Measurements from ENCODE around the gene HOXA11.

HOXA11 gene

DNA sequence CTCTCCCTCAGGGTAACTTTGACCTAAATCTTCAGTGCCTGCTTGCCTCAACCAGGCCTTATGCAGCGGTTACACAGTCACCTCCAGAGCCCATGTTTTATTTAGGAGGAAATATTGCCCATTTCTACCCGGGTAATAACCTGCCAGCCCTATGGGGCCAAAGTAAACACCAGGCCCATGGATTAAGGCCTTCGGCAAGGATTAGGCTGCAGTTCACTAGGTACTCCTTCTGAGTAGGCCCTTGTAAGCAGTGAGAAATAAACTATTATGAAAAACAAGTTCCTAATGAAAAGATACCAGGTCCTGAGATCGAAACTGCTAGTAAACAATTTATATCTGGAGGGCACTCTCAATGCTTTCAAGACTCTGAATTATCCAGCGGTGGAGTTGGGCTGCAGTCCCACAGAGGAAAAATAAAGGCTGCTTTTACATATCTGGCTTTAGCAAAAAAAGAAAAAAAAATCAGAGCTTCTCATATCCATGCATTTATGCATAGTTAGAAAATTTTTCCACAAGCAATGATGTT, 7.2 kb downstream of the HOXA11 start:
- no peak overlapping the region for H3K27ac ChIP-seq (ENCODE audit: low read length)
- H3K9me3 ChIP-seq (ENCODE audit: control insufficient read depth in 2 of 2, low read length in 2 of 2) = no peaks in the 10 kb centered on the region
- H3K4me3 ChIP-seq (ENCODE audit: low read length in 2 of 2) = no peak overlapping the region
- H3K27me3 ChIP-seq (ENCODE audit: control insufficient read depth in 1 of 2, insufficient read depth in 2 of 2, low read length in 2 of 2) = peaks cover 82 to 98% of the 10 kb centered on the region in 2 donors
- H3K9ac ChIP-seq (ENCODE audit: low read length in 2 of 2) = no peak overlapping the region
- no peaks in the 10 kb centered on the region for H3K36me3 ChIP-seq (ENCODE audit: control insufficient read depth in 2 of 2, insufficient read depth in 2 of 2, low read length in 2 of 2)
- H3K4me1 ChIP-seq (ENCODE audit: control insufficient read depth, insufficient read depth, low read length) = peaks cover 23% of the 10 kb centered on the region

- Histone ChIP-seq H3K36me3 (ENCODE audit: control insufficient read depth in 2 of 2, insufficient read depth in 2 of 2, low read length in 2 of 2) (no peaks in the 10 kb centered on the region), H3K27ac (ENCODE audit: low read length) (no peak overlapping the region), H3K4me1 (ENCODE audit: control insufficient read depth, insufficient read depth, low read length) (peaks cover 26% of the 10 kb centered on the region), H3K9ac (ENCODE audit: low read length in 2 of 2) (no peak overlapping the region), H3K4me3 (ENCODE audit: low read length in 2 of 2) (no peak overlapping the region), H3K9me3 (ENCODE audit: control insufficient read depth in 2 of 2, low read length in 2 of 2) (no peaks in the 10 kb centered on the region), H3K27me3 (ENCODE audit: control insufficient read depth in 1 of 2, insufficient read depth in 2 of 2, low read length in 2 of 2) (peaks cover 81 to 98% of the 10 kb centered on the region in 2 donors)
These were observed 7.9 kb downstream of the HOXA11 start for GRCh38 chr7:27176962-27177794.

DNA sequence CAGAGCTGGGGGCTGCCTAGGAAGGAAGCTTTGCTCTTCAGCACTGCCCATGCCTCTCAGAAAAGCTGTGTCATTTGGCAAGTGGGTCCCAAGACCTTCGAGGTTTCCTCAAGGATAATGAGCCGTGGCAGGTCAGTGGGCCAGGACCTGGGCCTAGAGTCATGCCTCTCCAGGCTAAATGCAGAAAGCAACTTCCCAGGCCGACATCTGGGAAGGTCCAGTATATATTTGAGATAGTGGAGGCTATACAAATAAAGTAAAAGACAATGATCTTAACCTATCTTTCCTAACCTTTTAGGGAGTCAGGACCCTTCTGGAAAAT, 8.5 kb downstream of the HOXA11 start:
- H3K4me1 ChIP-seq (ENCODE audit: control insufficient read depth, insufficient read depth, low read length) = peaks cover 28% of the 10 kb centered on the region
- no peak overlapping the region for H3K27ac ChIP-seq (ENCODE audit: low read length)
- H3K36me3 ChIP-seq (ENCODE audit: control insufficient read depth in 2 of 2, insufficient read depth in 2 of 2, low read length in 2 of 2) = no peaks in the 10 kb centered on the region
- H3K4me3 ChIP-seq (ENCODE audit: low read length in 2 of 2) = no peak overlapping the region
- H3K9me3 ChIP-seq (ENCODE audit: control insufficient read depth in 2 of 2, low read length in 2 of 2) = no peaks in the 10 kb centered on the region
- H3K27me3 ChIP-seq (ENCODE audit: control insufficient read depth in 1 of 2, insufficient read depth in 2 of 2, low read length in 2 of 2) = peaks cover 82 to 99% of the 10 kb centered on the region in 2 donors
- no peak overlapping the region for H3K9ac ChIP-seq (ENCODE audit: low read length in 2 of 2)

DNA sequence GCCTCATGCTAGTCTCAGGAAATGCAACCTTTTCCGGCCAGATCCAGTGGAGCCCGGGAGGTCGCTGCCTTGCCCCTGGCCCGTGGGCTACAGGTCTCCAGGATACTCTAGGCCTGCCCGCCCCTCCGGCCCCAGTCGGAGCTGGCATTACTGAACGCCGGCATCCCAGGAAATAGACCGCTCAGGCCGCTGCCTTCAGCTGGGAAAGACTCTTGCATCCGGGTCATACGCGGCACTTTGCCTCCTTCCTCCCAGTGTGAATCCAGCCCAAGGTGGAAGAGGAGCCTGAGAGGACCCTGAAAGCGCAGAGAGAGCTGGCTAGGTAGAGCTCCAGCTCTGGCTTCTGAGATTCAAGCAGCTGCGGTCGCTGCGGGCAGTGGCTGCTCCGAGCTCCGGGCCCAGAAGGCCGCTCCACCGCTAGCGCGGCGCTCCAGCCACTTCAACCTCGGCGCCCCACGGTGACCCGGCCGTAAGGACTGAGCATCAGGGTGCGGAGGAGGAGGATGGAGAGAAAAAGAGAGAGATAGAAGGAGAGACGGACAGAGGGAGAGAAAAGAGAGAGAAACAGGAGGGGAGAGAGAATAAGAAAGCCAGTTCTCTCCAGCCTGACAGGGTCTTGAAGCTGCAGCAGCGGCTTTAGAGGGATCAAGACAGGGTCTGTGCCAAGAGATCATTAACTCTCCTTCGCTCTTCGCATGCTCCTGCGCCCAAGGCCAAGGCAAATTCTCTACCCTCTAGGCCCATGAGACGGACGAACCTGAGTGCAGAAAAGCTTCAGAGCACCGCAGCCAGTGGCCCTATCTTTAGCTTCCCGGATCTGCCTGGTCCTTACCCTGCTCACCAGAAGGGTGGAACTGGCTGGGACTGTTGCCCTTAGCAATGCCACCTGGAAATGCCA, 9.2 kb downstream of the HOXA11 start:
- Histone ChIP-seq H3K27ac (ENCODE audit: low read length) (no peak overlapping the region), H3K9me3 (ENCODE audit: control insufficient read depth in 2 of 2, low read length in 2 of 2) (no peaks in the 10 kb centered on the region), H3K27me3 (ENCODE audit: control insufficient read depth in 1 of 2, insufficient read depth in 2 of 2, low read length in 2 of 2) (peaks cover 84 to 100% of the 10 kb centered on the region in 2 donors), H3K36me3 (ENCODE audit: control insufficient read depth in 2 of 2, insufficient read depth in 2 of 2, low read length in 2 of 2) (no peaks in the 10 kb centered on the region), H3K4me3 (ENCODE audit: low read length in 2 of 2) (no peak overlapping the region), H3K9ac (ENCODE audit: low read length in 2 of 2) (no peak overlapping the region), H3K4me1 (ENCODE audit: control insufficient read depth, insufficient read depth, low read length) (peaks cover 28% of the 10 kb centered on the region)

DNA sequence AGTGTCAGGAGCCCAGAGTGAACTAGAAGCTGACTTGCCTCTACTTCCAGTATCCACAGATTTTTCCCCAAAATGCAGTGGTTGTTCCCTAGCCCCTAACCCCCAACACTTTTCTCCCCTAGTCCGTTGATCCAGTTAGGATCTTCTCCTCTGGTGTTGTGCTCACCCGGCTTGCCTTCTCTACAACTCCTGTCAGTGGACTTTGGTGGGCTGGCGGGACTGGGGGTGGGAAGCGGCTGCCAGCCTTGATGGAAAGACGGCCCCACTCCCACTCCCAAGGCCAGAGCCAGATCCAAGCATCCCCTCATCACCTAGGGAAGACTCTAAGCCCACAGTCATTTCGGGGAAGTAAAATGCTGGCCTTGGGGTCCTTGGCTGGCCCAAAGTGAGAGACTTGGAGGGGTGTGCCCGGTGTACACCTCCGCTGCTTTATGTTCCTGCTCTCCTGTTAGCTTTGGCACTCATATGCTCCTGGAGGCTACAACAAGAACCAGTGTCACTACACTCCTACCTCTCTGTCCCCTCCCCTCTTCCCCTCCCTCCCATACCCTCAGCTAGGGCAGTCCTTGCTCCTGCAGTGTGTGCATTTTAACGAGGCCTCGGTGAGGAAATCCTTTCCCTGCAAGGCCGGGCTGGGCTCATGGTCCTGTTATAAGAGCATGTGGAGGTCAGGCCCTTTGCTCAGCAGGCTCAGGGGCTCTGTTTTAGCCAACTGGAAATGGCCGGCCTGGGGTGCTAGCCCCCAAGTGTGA, 10.0 kb downstream of the HOXA11 start:
- Histone ChIP-seq H3K4me3 (ENCODE audit: low read length in 2 of 2) (no peak overlapping the region), H3K4me1 (ENCODE audit: control insufficient read depth, insufficient read depth, low read length) (peaks cover 28% of the 10 kb centered on the region), H3K27me3 (ENCODE audit: control insufficient read depth in 1 of 2, insufficient read depth in 2 of 2, low read length in 2 of 2) (peaks cover 82 to 100% of the 10 kb centered on the region in 2 donors), H3K9me3 (ENCODE audit: control insufficient read depth in 2 of 2, low read length in 2 of 2) (no peaks in the 10 kb centered on the region), H3K36me3 (ENCODE audit: control insufficient read depth in 2 of 2, insufficient read depth in 2 of 2, low read length in 2 of 2) (no peaks in the 10 kb centered on the region), H3K9ac (ENCODE audit: low read length in 2 of 2) (no peak overlapping the region), H3K27ac (ENCODE audit: low read length) (no peak overlapping the region)

GRCh38 chr7:27173956-27174873, 10.8 kb downstream of the HOXA11 start, which contains the start of gene HOXA10:
HOXA10 (minus strand) TSS chr7:27174320; CDS start chr7:27174306, 14 bp downstream.
- Histone ChIP-seq H3K27me3 (ENCODE audit: control insufficient read depth in 1 of 2, insufficient read depth in 2 of 2, low read length in 2 of 2) (peaks cover 78 to 100% of the 10 kb centered on the region in 2 donors), H3K9ac (ENCODE audit: low read length in 2 of 2) (no peak within 1 kb of the TSS)

GRCh38 chr7:27173511-27173955, 11.5 kb downstream of the HOXA11 start:
- no peaks in the 10 kb centered on the region for H3K9me3 ChIP-seq (ENCODE audit: control insufficient read depth in 2 of 2, low read length in 2 of 2)
- H3K36me3 ChIP-seq (ENCODE audit: control insufficient read depth in 2 of 2, insufficient read depth in 2 of 2, low read length in 2 of 2) = no peaks in the 10 kb centered on the region
- H3K9ac ChIP-seq (ENCODE audit: low read length in 2 of 2) = no peak overlapping the region
- peak overlapping the region; percentile 25 to 60 for H3K4me3 ChIP-seq (ENCODE audit: low read length in 2 of 2)
- H3K4me1 ChIP-seq (ENCODE audit: control insufficient read depth, insufficient read depth, low read length) = peaks cover 25% of the 10 kb centered on the region
- no peak overlapping the region for H3K27ac ChIP-seq (ENCODE audit: low read length)
- H3K27me3 ChIP-seq (ENCODE audit: control insufficient read depth in 1 of 2, insufficient read depth in 2 of 2, low read length in 2 of 2) = peaks cover 78 to 100% of the 10 kb centered on the region in 2 donors

More at GRCh38 chr7:27173956-27174873, 10.8 kb downstream of the HOXA11 start, which contains the start of gene HOXA10:
- peaks cover 26% of the 10 kb centered on the region for H3K4me1 ChIP-seq (ENCODE audit: control insufficient read depth, insufficient read depth, low read length)
- H3K9me3 ChIP-seq (ENCODE audit: control insufficient read depth in 2 of 2, low read length in 2 of 2) = no peaks in the 10 kb centered on the region
- H3K36me3 ChIP-seq (ENCODE audit: control insufficient read depth in 2 of 2, insufficient read depth in 2 of 2, low read length in 2 of 2) = no peaks in the 10 kb centered on the region
- no peak within 1 kb of the TSS for H3K27ac ChIP-seq (ENCODE audit: low read length)
- peak within 1 kb of the TSS; percentile 25 to 60 for H3K4me3 ChIP-seq (ENCODE audit: low read length in 2 of 2)

DNA sequence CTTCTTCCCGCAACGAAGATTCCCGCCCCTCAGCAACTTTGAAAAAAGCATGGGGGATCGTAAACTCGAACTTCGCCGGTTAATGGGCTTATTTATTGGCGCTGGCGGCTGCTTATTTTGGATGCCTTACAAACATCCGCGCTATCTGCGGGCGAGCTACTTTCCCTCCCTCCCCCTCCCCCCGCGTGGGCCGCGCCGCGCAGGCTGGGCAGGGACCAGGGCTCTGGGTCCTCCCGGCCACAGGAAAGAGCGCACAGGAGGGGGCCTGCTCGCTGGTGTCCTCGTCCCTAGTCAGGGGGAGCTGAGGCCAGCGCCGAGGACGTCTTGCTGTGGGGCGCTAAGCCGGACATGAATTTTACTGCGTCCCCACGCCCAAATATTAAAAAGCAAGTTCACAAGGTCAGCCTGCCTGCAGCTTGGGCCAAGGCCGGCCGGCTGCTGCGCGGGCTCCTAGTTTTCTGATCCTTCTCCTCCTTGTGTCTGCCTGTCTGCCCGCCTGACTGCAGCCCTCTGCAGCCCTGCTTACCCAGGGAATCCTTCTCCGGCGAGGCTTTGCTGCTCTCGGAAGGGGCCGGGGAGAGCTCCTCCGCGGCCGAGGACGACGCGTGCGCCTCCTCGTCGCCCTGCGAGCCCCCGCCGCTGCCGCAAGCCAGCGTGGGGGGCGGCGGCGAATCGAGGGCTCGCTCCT, 12.1 kb downstream of the HOXA11 start:
- Histone ChIP-seq H3K36me3 (ENCODE audit: control insufficient read depth in 2 of 2, insufficient read depth in 2 of 2, low read length in 2 of 2) (no peaks in the 10 kb centered on the region), H3K27ac (ENCODE audit: low read length) (no peak overlapping the region), H3K4me1 (ENCODE audit: control insufficient read depth, insufficient read depth, low read length) (peaks cover 25% of the 10 kb centered on the region), H3K9ac (ENCODE audit: low read length in 2 of 2) (no peak overlapping the region), H3K9me3 (ENCODE audit: control insufficient read depth in 2 of 2, low read length in 2 of 2) (no peaks in the 10 kb centered on the region), H3K27me3 (ENCODE audit: control insufficient read depth in 1 of 2, insufficient read depth in 2 of 2, low read length in 2 of 2) (peaks cover 80 to 100% of the 10 kb centered on the region in 2 donors), H3K4me3 (ENCODE audit: low read length in 2 of 2) (peak overlapping the region; percentile 25 to 60)

DNA sequence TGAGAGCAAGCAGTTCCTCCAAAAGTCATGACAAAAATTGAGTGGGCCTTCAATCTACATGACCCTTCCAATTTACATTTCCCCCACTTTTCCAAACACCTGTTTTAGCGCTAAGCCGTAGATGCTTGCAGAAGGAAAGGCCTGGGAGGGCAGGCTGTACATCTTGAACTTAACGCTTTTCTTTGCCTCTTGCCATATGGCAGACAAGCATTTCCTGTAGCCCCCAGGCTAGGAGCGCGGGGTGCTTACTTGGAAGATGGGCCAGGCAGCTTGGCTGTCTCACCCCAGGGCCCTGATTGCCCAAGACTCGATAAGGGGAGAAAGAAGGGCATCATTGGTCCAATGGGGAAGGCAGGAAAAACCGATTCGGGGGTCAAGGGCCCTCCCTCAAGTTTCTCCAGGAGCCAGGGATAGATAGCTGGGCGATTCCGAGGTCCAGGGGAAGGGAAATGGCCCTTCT, 12.7 kb downstream of the HOXA11 start:
- Histone ChIP-seq H3K9me3 (ENCODE audit: control insufficient read depth in 2 of 2, low read length in 2 of 2) (no peaks in the 10 kb centered on the region), H3K4me1 (ENCODE audit: control insufficient read depth, insufficient read depth, low read length) (peaks cover 25% of the 10 kb centered on the region), H3K9ac (ENCODE audit: low read length in 2 of 2) (no peak overlapping the region), H3K36me3 (ENCODE audit: control insufficient read depth in 2 of 2, insufficient read depth in 2 of 2, low read length in 2 of 2) (no peaks in the 10 kb centered on the region), H3K27ac (ENCODE audit: low read length) (no peak overlapping the region), H3K27me3 (ENCODE audit: control insufficient read depth in 1 of 2, insufficient read depth in 2 of 2, low read length in 2 of 2) (peaks cover 80 to 100% of the 10 kb centered on the region in 2 donors), H3K4me3 (ENCODE audit: low read length in 2 of 2) (no peak overlapping the region)
